Measurements from ENCODE around the gene SH3BP1. TPM values are rescaled to one million over a fixed set of nuclear protein-coding genes. Genes with fewer than 3 reads are reported as not detected.

Gene SH3BP1
- total and polyA plus RNA-seq, 2 donors (not counting 1 experiment from before 2014, with no cell fraction given): 44.0 to 69.7 TPM

GRCh38 chr22:37619991-37620390 is 19.5 kb upstream of the SH3BP1 start:
- TF ChIP-seq CTCF (IDR thresholded peaks at IDR 0.05): no peak
- TF ChIP-seq EZH2 (IDR thresholded peaks at IDR 0.05; ENCODE audit: borderline replicate concordance, insufficient read depth, low read depth, low read length, poor library complexity, severe bottlenecking): no peak
- ATAC-seq (ENCODE audit: low read depth): no peak

GRCh38 chr22:37621352-37621860 is 18.1 kb upstream of the SH3BP1 start:
- ATAC-seq (ENCODE audit: low read depth) (no peak), DNase-seq (no peak)
- WGBS (ENCODE audit: insufficient coverage): 90% methylated on average over 11 of the region's 12 CpGs
- H4K20me1 ChIP-seq (ENCODE audit: control insufficient read depth, insufficient read depth, low read length, poor library complexity, severe bottlenecking): no peaks in the 10 kb centered on the region
- peaks cover 11% of the 10 kb centered on the region for H3K79me2 ChIP-seq (ENCODE audit: control insufficient read depth, insufficient read depth, low read length)
- POLR2A ChIA-PET: no interaction called here
- no peak overlapping the region for H3K4me3 ChIP-seq (ENCODE audit: control extremely low read depth in 1 of 5, extremely low read depth in 1 of 5, insufficient read depth in 1 of 5, low read depth in 2 of 5, low read length in 4 of 5)
- H3K4me2 ChIP-seq (replicated peaks; ENCODE audit: low read depth, low read length, poor library complexity, severe bottlenecking): no peak overlapping the region
- CTCF ChIA-PET: interaction anchor here (1.5 to 30.7 kb wide), 4 partner anchors 14 to 59 kb away, joined by 4 to 620 read pairs (median 95); partner anchors contain the start of genes LGALS1, NOL12, PDXP and SH3BP1
- H3K9me3 Mint-ChIP-seq (ENCODE audit: insufficient read depth): no peaks in the 10 kb centered on the region
- peaks cover 4 to 52% of the 10 kb centered on the region in 2 experiments for H3K36me3 ChIP-seq (replicated peaks in 1 of 2; ENCODE audit: control extremely low read depth in 1 of 2, control insufficient read depth in 1 of 2, extremely low read depth in 1 of 2, insufficient read depth in 2 of 2, low read length in 1 of 2)
- H3K27me3 Mint-ChIP-seq: no peaks in the 10 kb centered on the region
- peaks cover 21 to 69% of the 10 kb centered on the region in 2 donors for H3K4me1 ChIP-seq (ENCODE audit: control insufficient read depth in 2 of 2, insufficient read depth in 2 of 2, low read length in 2 of 2)
- H3K9ac ChIP-seq (ENCODE audit: low read length): no peak overlapping the region
- peak overlapping the region; percentile 56 for H3K27ac Mint-ChIP-seq
- intact Hi-C loops (cut with micrococcal nuclease): no loop called here
- no peak overlapping the region for H3K27ac ChIP-seq (ENCODE audit: low read length in 2 of 2)
- TF ChIP-seq CTCF (IDR thresholded peaks at IDR 0.05) (no peak), EZH2 (IDR thresholded peaks at IDR 0.05; ENCODE audit: borderline replicate concordance, insufficient read depth, low read depth, low read length, poor library complexity, severe bottlenecking) (no peak)
- no peak overlapping the region for H3K4me3 Mint-ChIP-seq
- H3K27me3 ChIP-seq (replicated peaks in 1 of 4; ENCODE audit: control extremely low read depth in 1 of 4, control insufficient read depth in 3 of 4, insufficient read depth in 4 of 4, low read length in 3 of 4): no peaks in the 10 kb centered on the region
- no peak overlapping the region for H2AFZ ChIP-seq (ENCODE audit: insufficient read depth, low read depth, low read length, poor library complexity, severe bottlenecking)
- peaks cover 49% of the 10 kb centered on the region for H3K4me1 Mint-ChIP-seq
- H3K9me3 ChIP-seq (ENCODE audit: control extremely low read depth in 1 of 3, control insufficient read depth in 2 of 3, insufficient read depth in 1 of 3, low read length in 2 of 3): no peaks in the 10 kb centered on the region

More at GRCh38 chr22:37619991-37620390, 19.5 kb upstream of the SH3BP1 start:
- DNase-seq: no peak
- H3K27me3 ChIP-seq (replicated peaks in 1 of 4; ENCODE audit: control extremely low read depth in 1 of 4, control insufficient read depth in 3 of 4, insufficient read depth in 4 of 4, low read length in 3 of 4): no peaks in the 10 kb centered on the region
- ChIA-PET POLR2A (interaction anchor here (1.2 to 1.7 kb wide), 2 partner anchors 11 to 23 kb away, joined by 3 read pairs; partner anchors contain the start of gene GGA1), CTCF (interaction anchor here (0.6 to 30.7 kb wide), 6 partner anchors 12 to 168 kb away, joined by 4 to 620 read pairs (median 6); partner anchors contain the start of genes GGA1, LGALS1, NOL12 and PDXP)
- H3K4me1 Mint-ChIP-seq: peaks cover 40% of the 10 kb centered on the region
- 94% methylated on average over 7 of the region's 7 CpGs for WGBS (ENCODE audit: insufficient coverage)
- H3K4me1 ChIP-seq (ENCODE audit: control insufficient read depth in 2 of 2, insufficient read depth in 2 of 2, low read length in 2 of 2): peaks cover 8 to 60% of the 10 kb centered on the region in 2 donors
- H2AFZ ChIP-seq (ENCODE audit: insufficient read depth, low read depth, low read length, poor library complexity, severe bottlenecking): no peak overlapping the region
- intact Hi-C loops (cut with micrococcal nuclease): no loop called here
- no peaks in the 10 kb centered on the region for H3K9me3 ChIP-seq (ENCODE audit: control extremely low read depth in 1 of 3, control insufficient read depth in 2 of 3, insufficient read depth in 1 of 3, low read length in 2 of 3)
- no peaks in the 10 kb centered on the region for H3K9me3 Mint-ChIP-seq (ENCODE audit: insufficient read depth)
- H3K4me3 Mint-ChIP-seq: no peak overlapping the region
- H3K36me3 ChIP-seq (replicated peaks in 1 of 2; ENCODE audit: control extremely low read depth in 1 of 2, control insufficient read depth in 1 of 2, extremely low read depth in 1 of 2, insufficient read depth in 2 of 2, low read length in 1 of 2): peaks cover 4 to 47% of the 10 kb centered on the region in 2 experiments
- no peak overlapping the region for H3K4me2 ChIP-seq (replicated peaks; ENCODE audit: low read depth, low read length, poor library complexity, severe bottlenecking)
- H3K9ac ChIP-seq (ENCODE audit: low read length): no peak overlapping the region
- no peak overlapping the region for H3K27ac Mint-ChIP-seq
- H3K27me3 Mint-ChIP-seq: no peaks in the 10 kb centered on the region
- H3K4me3 ChIP-seq (ENCODE audit: control extremely low read depth in 1 of 5, extremely low read depth in 1 of 5, insufficient read depth in 1 of 5, low read depth in 2 of 5, low read length in 4 of 5): no peak overlapping the region
- no peak overlapping the region for H3K27ac ChIP-seq (ENCODE audit: low read length in 2 of 2)
- peaks cover 3% of the 10 kb centered on the region for H3K79me2 ChIP-seq (ENCODE audit: control insufficient read depth, insufficient read depth, low read length)
- no peaks in the 10 kb centered on the region for H4K20me1 ChIP-seq (ENCODE audit: control insufficient read depth, insufficient read depth, low read length, poor library complexity, severe bottlenecking)

All from B cell (primary cell).